ENCODE measurements around the gene GTF3C1.

The GTF3C1 gene

DNA sequence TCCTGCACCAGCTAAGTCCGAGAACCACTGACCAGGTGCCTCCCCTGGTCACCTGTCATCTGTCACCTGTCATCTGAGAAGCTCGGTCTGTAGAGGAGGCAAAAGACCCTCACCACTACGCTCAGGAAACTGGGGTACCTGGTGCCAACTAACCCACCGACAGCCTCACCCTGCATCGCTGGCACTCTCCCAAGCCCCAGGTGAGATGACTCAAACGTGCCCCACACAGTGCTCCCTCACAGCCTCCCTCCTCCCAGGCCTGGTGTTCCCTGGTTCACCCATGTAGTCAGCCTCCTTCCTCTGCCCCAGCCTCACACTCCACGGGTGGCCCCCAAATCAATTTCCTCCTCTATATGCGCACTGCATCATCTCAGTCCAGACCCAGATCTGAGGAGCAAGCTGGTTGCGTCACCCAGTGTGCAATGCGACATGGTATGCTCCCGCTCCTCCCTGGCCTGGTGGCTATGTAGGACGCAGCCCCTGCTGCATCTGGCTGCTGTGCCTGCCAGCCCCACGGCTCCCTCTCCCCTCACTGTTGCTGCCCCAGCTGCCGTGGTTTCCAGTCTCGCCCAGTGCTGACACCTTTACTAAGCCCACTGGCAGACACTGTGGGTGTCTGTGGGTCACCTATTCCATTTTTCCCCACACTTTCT, 68.3 kb downstream of the GTF3C1 start:
- Histone ChIP-seq H3K9me3 (ENCODE audit: control insufficient read depth in 1 of 2, low read length in 2 of 2) (no peaks in the 10 kb centered on the region), H3K4me3 (ENCODE audit: low read depth in 1 of 2, low read length in 2 of 2) (no peak overlapping the region), H3K9ac (ENCODE audit: low read depth in 1 of 2, low read length in 2 of 2) (no peak overlapping the region), H3K27me3 (ENCODE audit: control insufficient read depth in 1 of 2, insufficient read depth in 2 of 2, low read length in 2 of 2) (no peaks in the 10 kb centered on the region), H3K36me3 (ENCODE audit: control insufficient read depth in 1 of 2, insufficient read depth in 2 of 2, low read length in 2 of 2) (peaks cover 56 to 89% of the 10 kb centered on the region in 2 donors), H3K27ac (ENCODE audit: low read depth, low read length) (no peak overlapping the region), H3K4me1 (ENCODE audit: control insufficient read depth in 1 of 2, insufficient read depth in 2 of 2, low read length in 2 of 2) (no peaks in the 10 kb centered on the region)

DNA sequence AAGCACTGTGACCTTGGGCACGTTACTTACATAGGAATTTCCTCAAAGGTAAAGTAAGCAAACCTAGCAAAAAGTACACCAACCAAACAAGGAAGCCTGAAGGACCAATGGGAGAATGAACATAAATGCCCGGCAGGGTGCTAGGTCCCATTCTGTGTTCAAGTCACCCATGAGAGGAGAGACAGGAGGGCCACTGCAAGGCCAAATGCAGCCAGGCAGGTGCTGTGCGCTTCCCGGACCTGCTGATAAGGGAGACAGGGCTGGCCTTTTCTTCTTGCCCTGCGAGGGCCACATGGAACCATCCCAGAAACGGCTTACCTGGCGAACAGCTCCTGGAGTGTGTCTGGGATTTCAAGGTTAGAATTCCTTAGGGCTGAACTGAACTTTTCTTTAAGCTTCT, 69.0 kb downstream of the GTF3C1 start:
- peaks cover 61 to 90% of the 10 kb centered on the region in 2 donors for H3K36me3 ChIP-seq (ENCODE audit: control insufficient read depth in 1 of 2, insufficient read depth in 2 of 2, low read length in 2 of 2)

DNA sequence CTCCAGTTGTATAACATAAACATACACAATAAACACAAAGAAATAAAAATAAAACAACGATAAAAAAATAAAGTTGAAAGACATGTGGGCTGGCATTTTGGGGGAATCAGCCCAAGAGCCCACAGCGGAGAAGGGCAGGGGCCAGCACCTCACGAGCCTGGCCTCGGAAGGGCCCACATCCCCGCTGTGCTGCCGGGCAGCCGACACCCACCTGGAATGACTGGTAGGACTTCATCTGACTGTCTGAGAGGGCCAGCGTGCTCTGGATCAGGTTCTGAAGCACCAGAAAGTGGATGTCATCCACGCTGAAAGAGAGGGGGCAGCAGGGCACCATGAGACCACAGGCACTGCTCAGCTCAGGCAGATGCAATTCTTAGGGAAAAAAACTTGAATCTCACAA, 73.5 kb downstream of the GTF3C1 start:
- Histone ChIP-seq H3K27me3 (ENCODE audit: control insufficient read depth in 1 of 2, insufficient read depth in 2 of 2, low read length in 2 of 2) (no peaks in the 10 kb centered on the region), H3K9ac (ENCODE audit: low read depth in 1 of 2, low read length in 2 of 2) (no peak overlapping the region), H3K27ac (ENCODE audit: low read depth, low read length) (no peak overlapping the region), H3K9me3 (ENCODE audit: control insufficient read depth in 1 of 2, low read length in 2 of 2) (no peaks in the 10 kb centered on the region), H3K36me3 (ENCODE audit: control insufficient read depth in 1 of 2, insufficient read depth in 2 of 2, low read length in 2 of 2) (peaks cover 48 to 87% of the 10 kb centered on the region in 2 donors), H3K4me3 (ENCODE audit: low read depth in 1 of 2, low read length in 2 of 2) (no peak overlapping the region), H3K4me1 (ENCODE audit: control insufficient read depth in 1 of 2, insufficient read depth in 2 of 2, low read length in 2 of 2) (no peaks in the 10 kb centered on the region)

More for the DNA sequence above, 69.0 kb downstream of the GTF3C1 start:
- H3K9ac ChIP-seq (ENCODE audit: low read depth in 1 of 2, low read length in 2 of 2) = no peak overlapping the region
- no peaks in the 10 kb centered on the region for H3K27me3 ChIP-seq (ENCODE audit: control insufficient read depth in 1 of 2, insufficient read depth in 2 of 2, low read length in 2 of 2)
- H3K4me3 ChIP-seq (ENCODE audit: low read depth in 1 of 2, low read length in 2 of 2) = no peak overlapping the region
- no peaks in the 10 kb centered on the region for H3K4me1 ChIP-seq (ENCODE audit: control insufficient read depth in 1 of 2, insufficient read depth in 2 of 2, low read length in 2 of 2)
- no peaks in the 10 kb centered on the region for H3K9me3 ChIP-seq (ENCODE audit: control insufficient read depth in 1 of 2, low read length in 2 of 2)
- H3K27ac ChIP-seq (ENCODE audit: low read depth, low read length) = no peak overlapping the region

DNA sequence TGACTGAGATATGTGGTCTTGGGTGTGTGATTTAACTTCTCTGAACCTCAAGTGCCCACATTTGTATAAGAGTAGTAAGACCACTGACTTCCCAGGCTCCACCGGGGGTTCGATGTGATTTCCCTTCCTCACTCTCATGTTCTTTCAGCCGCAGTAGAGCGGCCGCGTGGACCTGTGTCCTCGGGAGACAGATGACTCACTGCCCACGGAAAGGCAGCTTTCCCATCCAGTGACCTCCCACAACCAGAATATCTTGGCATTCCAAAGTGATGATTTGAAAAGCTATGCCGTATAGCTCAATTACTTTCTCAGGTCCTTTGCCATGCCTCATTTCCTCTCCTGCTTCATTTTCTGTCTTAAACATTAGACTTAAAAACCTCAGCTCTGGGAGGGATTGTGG, 74.2 kb downstream of the GTF3C1 start:
- Histone ChIP-seq H3K27ac (ENCODE audit: low read depth, low read length) (no peak overlapping the region), H3K36me3 (ENCODE audit: control insufficient read depth in 1 of 2, insufficient read depth in 2 of 2, low read length in 2 of 2) (peaks cover 51 to 87% of the 10 kb centered on the region in 2 donors), H3K4me1 (ENCODE audit: control insufficient read depth in 1 of 2, insufficient read depth in 2 of 2, low read length in 2 of 2) (no peaks in the 10 kb centered on the region), H3K9me3 (ENCODE audit: control insufficient read depth in 1 of 2, low read length in 2 of 2) (no peaks in the 10 kb centered on the region), H3K4me3 (ENCODE audit: low read depth in 1 of 2, low read length in 2 of 2) (no peak overlapping the region), H3K27me3 (ENCODE audit: control insufficient read depth in 1 of 2, insufficient read depth in 2 of 2, low read length in 2 of 2) (no peaks in the 10 kb centered on the region), H3K9ac (ENCODE audit: low read depth in 1 of 2, low read length in 2 of 2) (no peak overlapping the region)

DNA sequence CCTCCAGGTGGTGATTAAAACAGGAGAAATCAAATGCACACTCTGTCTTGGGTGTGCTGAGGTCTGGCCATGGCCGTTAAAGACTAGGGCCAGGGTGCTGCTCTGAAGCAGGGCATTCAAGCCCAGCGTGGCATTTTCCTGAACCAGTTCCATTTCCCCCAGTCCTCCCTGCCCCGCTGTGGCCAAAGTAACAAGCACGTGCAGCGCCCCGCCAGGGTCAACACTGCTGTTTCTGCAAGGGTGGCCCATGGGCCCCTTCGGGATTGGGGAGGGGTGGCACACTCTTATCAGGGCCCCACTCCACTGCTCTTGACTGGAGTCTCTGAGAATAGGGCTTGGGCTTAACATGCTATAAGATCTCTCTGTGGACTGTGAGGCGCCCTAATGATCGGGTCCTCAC, 74.8 kb downstream of the GTF3C1 start:
- Histone ChIP-seq H3K27me3 (ENCODE audit: control insufficient read depth in 1 of 2, insufficient read depth in 2 of 2, low read length in 2 of 2) (no peaks in the 10 kb centered on the region), H3K9ac (ENCODE audit: low read depth in 1 of 2, low read length in 2 of 2) (no peak overlapping the region), H3K36me3 (ENCODE audit: control insufficient read depth in 1 of 2, insufficient read depth in 2 of 2, low read length in 2 of 2) (peaks cover 51 to 87% of the 10 kb centered on the region in 2 donors), H3K9me3 (ENCODE audit: control insufficient read depth in 1 of 2, low read length in 2 of 2) (no peaks in the 10 kb centered on the region), H3K27ac (ENCODE audit: low read depth, low read length) (no peak overlapping the region), H3K4me3 (ENCODE audit: low read depth in 1 of 2, low read length in 2 of 2) (no peak overlapping the region), H3K4me1 (ENCODE audit: control insufficient read depth in 1 of 2, insufficient read depth in 2 of 2, low read length in 2 of 2) (no peaks in the 10 kb centered on the region)

DNA sequence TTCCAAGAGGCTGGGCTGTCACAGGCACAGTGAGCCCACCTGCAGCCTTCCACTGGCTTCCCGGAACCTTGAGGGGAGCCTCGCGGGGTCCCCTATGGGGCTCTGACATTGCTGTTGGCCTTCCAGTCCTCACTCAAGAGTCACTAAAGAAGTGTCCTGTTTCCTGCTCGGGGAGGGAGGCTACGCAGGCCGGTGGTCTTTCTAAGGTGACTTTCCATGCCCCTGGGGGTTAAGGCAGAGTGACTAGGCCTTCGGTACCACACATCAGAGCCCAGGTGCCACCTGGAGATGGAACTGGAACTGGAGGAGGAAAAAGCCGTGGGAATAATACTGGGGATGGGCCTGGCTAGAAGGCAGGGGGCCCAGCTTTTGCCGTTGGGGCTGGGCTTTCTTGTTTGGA, 75.7 kb downstream of the GTF3C1 start:
- Histone ChIP-seq H3K27me3 (ENCODE audit: control insufficient read depth in 1 of 2, insufficient read depth in 2 of 2, low read length in 2 of 2) (no peaks in the 10 kb centered on the region), H3K4me3 (ENCODE audit: low read depth in 1 of 2, low read length in 2 of 2) (no peak overlapping the region), H3K4me1 (ENCODE audit: control insufficient read depth in 1 of 2, insufficient read depth in 2 of 2, low read length in 2 of 2) (no peaks in the 10 kb centered on the region), H3K36me3 (ENCODE audit: control insufficient read depth in 1 of 2, insufficient read depth in 2 of 2, low read length in 2 of 2) (peaks cover 59 to 96% of the 10 kb centered on the region in 2 donors), H3K9ac (ENCODE audit: low read depth in 1 of 2, low read length in 2 of 2) (no peak overlapping the region), H3K27ac (ENCODE audit: low read depth, low read length) (no peak overlapping the region), H3K9me3 (ENCODE audit: control insufficient read depth in 1 of 2, low read length in 2 of 2) (no peaks in the 10 kb centered on the region)

DNA sequence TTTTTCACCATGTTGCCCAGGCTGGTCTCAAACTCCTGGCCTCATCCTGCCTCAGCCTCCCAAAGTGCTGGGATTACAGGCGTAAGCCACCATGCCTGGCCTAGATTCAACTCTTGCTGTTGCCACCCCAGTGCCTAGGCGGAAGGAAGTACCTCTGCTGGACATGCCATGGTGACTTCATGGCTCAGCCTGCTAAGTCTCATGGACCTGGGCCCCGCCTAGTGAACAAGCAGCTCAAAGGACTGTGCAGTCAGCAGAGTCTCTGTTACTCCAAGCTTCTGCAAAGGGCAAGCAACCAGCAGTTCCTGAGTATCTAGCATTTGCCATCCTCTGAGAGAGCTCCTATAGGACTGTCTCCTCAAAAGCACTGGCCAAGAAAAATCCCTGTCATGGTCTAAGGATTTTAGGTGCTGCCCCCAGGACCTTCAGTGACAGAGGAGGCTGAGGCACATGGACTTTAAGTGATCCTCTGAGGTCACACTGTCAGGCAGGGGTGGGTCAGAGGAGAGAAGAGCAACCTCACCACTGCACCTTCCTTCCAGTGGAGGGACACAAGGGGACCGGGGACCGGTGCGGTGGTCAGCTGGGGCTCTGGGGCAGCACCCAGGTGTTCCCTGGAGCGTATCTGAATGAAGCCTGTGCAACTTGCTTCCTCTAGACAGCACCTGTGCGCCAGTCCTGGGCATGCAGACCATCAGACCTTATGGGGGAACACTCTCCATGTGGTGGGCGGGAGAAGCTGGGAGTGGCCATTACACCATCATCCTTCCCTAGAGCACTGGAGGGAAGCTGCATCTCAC, 76.4 kb downstream of the GTF3C1 start:
- peaks cover 56 to 98% of the 10 kb centered on the region in 2 donors for H3K36me3 ChIP-seq (ENCODE audit: control insufficient read depth in 1 of 2, insufficient read depth in 2 of 2, low read length in 2 of 2)
- no peaks in the 10 kb centered on the region for H3K4me1 ChIP-seq (ENCODE audit: control insufficient read depth in 1 of 2, insufficient read depth in 2 of 2, low read length in 2 of 2)
- H3K27ac ChIP-seq (ENCODE audit: low read depth, low read length) = no peak overlapping the region
- no peaks in the 10 kb centered on the region for H3K27me3 ChIP-seq (ENCODE audit: control insufficient read depth in 1 of 2, insufficient read depth in 2 of 2, low read length in 2 of 2)
- H3K9me3 ChIP-seq (ENCODE audit: control insufficient read depth in 1 of 2, low read length in 2 of 2) = no peaks in the 10 kb centered on the region
- H3K4me3 ChIP-seq (ENCODE audit: low read depth in 1 of 2, low read length in 2 of 2) = no peak overlapping the region
- H3K9ac ChIP-seq (ENCODE audit: low read depth in 1 of 2, low read length in 2 of 2) = no peak overlapping the region

DNA sequence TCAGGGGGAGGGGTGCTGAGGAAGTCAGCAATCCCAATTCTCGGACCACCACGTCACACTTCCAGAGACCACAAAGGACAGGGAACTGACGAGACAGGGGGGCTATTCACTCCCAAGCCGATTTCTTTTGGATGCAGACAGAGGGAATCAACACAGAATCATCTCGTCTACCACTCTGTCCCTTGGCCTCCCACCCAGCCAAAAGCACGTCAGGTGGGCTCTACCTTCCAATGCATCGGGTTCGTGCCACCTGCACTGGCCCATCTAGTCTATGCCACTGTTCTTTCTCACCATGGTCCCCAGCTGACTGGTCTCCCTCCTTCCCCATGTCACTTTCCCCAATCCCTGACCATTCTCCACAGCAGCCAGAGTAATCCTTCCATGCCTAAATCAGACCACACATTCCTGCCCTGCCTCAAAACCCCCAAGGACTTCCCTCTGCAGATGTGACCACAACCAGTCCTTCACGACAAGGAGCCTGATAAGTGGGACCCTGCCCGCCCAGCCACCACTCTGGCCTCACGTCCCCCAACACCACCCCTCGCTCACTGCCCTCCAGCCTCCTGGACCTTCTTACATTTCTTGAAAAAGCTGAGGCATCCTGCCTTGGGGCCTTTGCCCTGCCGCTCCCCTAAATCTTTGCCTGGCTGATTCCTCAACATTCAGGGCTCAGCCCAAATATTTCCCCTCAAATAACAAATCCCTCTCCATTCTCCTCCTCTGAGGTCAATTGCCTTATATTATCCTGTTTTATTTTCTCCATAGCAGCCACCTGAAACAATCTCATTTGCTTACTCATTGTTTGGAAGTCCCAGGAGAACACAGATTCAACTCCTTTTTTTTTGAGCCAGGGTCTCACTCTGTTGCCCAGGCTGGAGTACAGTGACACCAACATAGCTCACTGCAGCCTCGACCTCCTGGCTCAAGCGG, 77.4 kb downstream of the GTF3C1 start:
- no peaks in the 10 kb centered on the region for H3K4me1 ChIP-seq (ENCODE audit: control insufficient read depth in 1 of 2, insufficient read depth in 2 of 2, low read length in 2 of 2)
- no peak overlapping the region for H3K27ac ChIP-seq (ENCODE audit: low read depth, low read length)
- H3K9me3 ChIP-seq (ENCODE audit: control insufficient read depth in 1 of 2, low read length in 2 of 2) = no peaks in the 10 kb centered on the region
- H3K36me3 ChIP-seq (ENCODE audit: control insufficient read depth in 1 of 2, insufficient read depth in 2 of 2, low read length in 2 of 2) = peaks cover 53 to 98% of the 10 kb centered on the region in 2 donors
- no peak overlapping the region for H3K9ac ChIP-seq (ENCODE audit: low read depth in 1 of 2, low read length in 2 of 2)
- H3K4me3 ChIP-seq (ENCODE audit: low read depth in 1 of 2, low read length in 2 of 2) = no peak overlapping the region
- H3K27me3 ChIP-seq (ENCODE audit: control insufficient read depth in 1 of 2, insufficient read depth in 2 of 2, low read length in 2 of 2) = no peaks in the 10 kb centered on the region

DNA sequence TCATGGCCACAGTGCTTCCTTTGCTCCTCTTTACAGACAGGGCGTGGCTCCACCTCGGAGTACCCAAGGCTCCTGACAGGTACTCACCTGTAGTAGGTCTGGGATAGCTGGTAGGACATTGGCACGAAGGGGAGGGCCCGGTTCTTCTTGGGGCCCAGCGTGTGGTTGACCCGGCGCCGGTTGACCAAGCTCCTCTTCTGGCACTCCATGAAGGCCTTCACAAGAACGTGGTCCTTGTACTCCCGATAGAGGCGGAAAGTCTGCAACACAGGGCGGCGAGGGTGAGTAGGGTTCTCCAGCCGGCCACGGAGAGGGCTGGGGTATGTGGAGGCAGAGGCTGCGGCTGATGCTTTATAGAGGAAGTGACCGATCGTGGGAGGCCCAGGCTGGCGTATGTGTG, 78.1 kb downstream of the GTF3C1 start:
- no peaks in the 10 kb centered on the region for H3K27me3 ChIP-seq (ENCODE audit: control insufficient read depth in 1 of 2, insufficient read depth in 2 of 2, low read length in 2 of 2)
- H3K4me1 ChIP-seq (ENCODE audit: control insufficient read depth in 1 of 2, insufficient read depth in 2 of 2, low read length in 2 of 2) = no peaks in the 10 kb centered on the region
- peaks cover 52 to 98% of the 10 kb centered on the region in 2 donors for H3K36me3 ChIP-seq (ENCODE audit: control insufficient read depth in 1 of 2, insufficient read depth in 2 of 2, low read length in 2 of 2)
- H3K9me3 ChIP-seq (ENCODE audit: control insufficient read depth in 1 of 2, low read length in 2 of 2) = no peaks in the 10 kb centered on the region
- no peak overlapping the region for H3K9ac ChIP-seq (ENCODE audit: low read depth in 1 of 2, low read length in 2 of 2)
- H3K4me3 ChIP-seq (ENCODE audit: low read depth in 1 of 2, low read length in 2 of 2) = no peak overlapping the region
- no peak overlapping the region for H3K27ac ChIP-seq (ENCODE audit: low read depth, low read length)

Measured in duodenal mucosa (tissue), 2 donors.